Adipocyte (in vitro differentiated cells): Measurements from ENCODE around the gene TGDS.
A peak's percentile ranks its signal among the peaks of the same experiment; 100 is the strongest.

Source experiments
- DNase-seq: peaks from one replicate; pipeline ENCODE4 v3.0.0-alpha.2; 2015; ENCODE audit warnings: low read depth
- H3K27me3 ChIP-seq: replicated peaks from 2 replicates; pipeline ENCODE4 v1.7.0; 2013; ENCODE audit warnings: mild to moderate bottlenecking, low read length, moderate library complexity; ENCODE audit not compliant: control insufficient read depth, insufficient read depth
- H3K36me3 ChIP-seq: 2 replicates; pipeline ENCODE4 v1.7.0; 2013; ENCODE audit warnings: low read length, mild to moderate bottlenecking, moderate library complexity; ENCODE audit not compliant: control insufficient read depth, insufficient read depth, severe bottlenecking
- H3K4me1 ChIP-seq: 2 replicates; pipeline ENCODE4 v1.7.0; 2013; ENCODE audit warnings: mild to moderate bottlenecking, low read length, moderate library complexity; ENCODE audit not compliant: control insufficient read depth, insufficient read depth
- H3K4me3 ChIP-seq: 2 replicates; pipeline ENCODE4 v1.7.0; 2013; ENCODE audit warnings: mild to moderate bottlenecking, low read length, moderate library complexity
- H3K9ac ChIP-seq: 2 replicates; pipeline ENCODE4 v1.7.0; 2013; ENCODE audit warnings: mild to moderate bottlenecking, low read length, moderate library complexity
- H3K9me3 ChIP-seq: 2 replicates; pipeline ENCODE4 v1.7.0; 2013; ENCODE audit warnings: mild to moderate bottlenecking, low read length, moderate library complexity; ENCODE audit not compliant: control insufficient read depth

The TGDS gene

GRCh38 chr13:94598281-94598680 lies 2.3 kb upstream of the TGDS start:
- DNase-seq = no peak
- H3K9me3 ChIP-seq = no peaks in the 10 kb centered on the region
- H3K9ac ChIP-seq = no peak overlapping the region
- no peak overlapping the region for H3K4me3 ChIP-seq
- no peaks in the 10 kb centered on the region for H3K36me3 ChIP-seq
- H3K4me1 ChIP-seq = peaks cover 32% of the 10 kb centered on the region
- no peaks in the 10 kb centered on the region for H3K27me3 ChIP-seq

- no peak for DNase-seq
- H3K4me3 ChIP-seq = peak overlapping the region; percentile 100
- H3K36me3 ChIP-seq = peaks cover 11% of the 10 kb centered on the region
- no peaks in the 10 kb centered on the region for H3K27me3 ChIP-seq
- H3K4me1 ChIP-seq = peaks cover 22% of the 10 kb centered on the region
- H3K9me3 ChIP-seq = no peaks in the 10 kb centered on the region
- peak overlapping the region; percentile 99 for H3K9ac ChIP-seq
Measured at GRCh38 chr13:94596575-94596971, 621 bp upstream of the TGDS start.

- H3K9me3 ChIP-seq = no peaks in the 10 kb centered on the region
- H3K4me1 ChIP-seq = peaks cover 22% of the 10 kb centered on the region
- DNase-seq = peak; percentile 57
- peak overlapping the region; percentile 99 for H3K9ac ChIP-seq
- peak overlapping the region; percentile 100 for H3K4me3 ChIP-seq
- no peaks in the 10 kb centered on the region for H3K27me3 ChIP-seq
- peaks cover 24% of the 10 kb centered on the region for H3K36me3 ChIP-seq
Measured at GRCh38 chr13:94595001-94595949, 677 bp downstream of the TGDS start.

- Histone ChIP-seq H3K4me1 (peaks cover 22% of the 10 kb centered on the region), H3K27me3 (no peaks in the 10 kb centered on the region), H3K9me3 (no peaks in the 10 kb centered on the region), H3K9ac (no peak overlapping the region), H3K36me3 (peaks cover 52% of the 10 kb centered on the region), H3K4me3 (no peak overlapping the region)
- DNase-seq = no peak
Measured at GRCh38 chr13:94590744-94591143, 5.2 kb downstream of the TGDS start.

- H3K4me3 ChIP-seq = no peak overlapping the region
- no peak overlapping the region for H3K9ac ChIP-seq
- no peak for DNase-seq
- H3K9me3 ChIP-seq = no peaks in the 10 kb centered on the region
- peaks cover 13% of the 10 kb centered on the region for H3K4me1 ChIP-seq
- H3K36me3 ChIP-seq = peaks cover 60% of the 10 kb centered on the region
- H3K27me3 ChIP-seq = no peaks in the 10 kb centered on the region
Measured at GRCh38 chr13:94588541-94588940, 7.4 kb downstream of the TGDS start.

GRCh38 chr13:94586371-94586770 lies 9.6 kb downstream of the TGDS start:
- H3K36me3 ChIP-seq = peaks cover 69% of the 10 kb centered on the region
- H3K4me1 ChIP-seq = peaks cover 13% of the 10 kb centered on the region
- no peak overlapping the region for H3K4me3 ChIP-seq
- DNase-seq = no peak
- H3K9ac ChIP-seq = no peak overlapping the region
- H3K27me3 ChIP-seq = no peaks in the 10 kb centered on the region
- H3K9me3 ChIP-seq = no peaks in the 10 kb centered on the region

GRCh38 chr13:94585543-94586101 lies 10.3 kb downstream of the TGDS start:
- Histone ChIP-seq H3K27me3 (no peaks in the 10 kb centered on the region), H3K9me3 (no peaks in the 10 kb centered on the region), H3K4me3 (no peak overlapping the region), H3K9ac (no peak overlapping the region), H3K4me1 (peaks cover 13% of the 10 kb centered on the region), H3K36me3 (peaks cover 69% of the 10 kb centered on the region)
- DNase-seq = no peak

GRCh38 chr13:94583926-94584325 lies 12.0 kb downstream of the TGDS start:
- Histone ChIP-seq H3K4me1 (peaks cover 13% of the 10 kb centered on the region), H3K27me3 (no peaks in the 10 kb centered on the region), H3K9me3 (no peaks in the 10 kb centered on the region), H3K9ac (peak overlapping the region; percentile 13), H3K4me3 (no peak overlapping the region), H3K36me3 (peaks cover 72% of the 10 kb centered on the region)
- no peak for DNase-seq

GRCh38 chr13:94579063-94579462 lies 16.9 kb downstream of the TGDS start:
- Histone ChIP-seq H3K27me3 (no peaks in the 10 kb centered on the region), H3K9me3 (no peaks in the 10 kb centered on the region), H3K4me1 (peaks cover 7% of the 10 kb centered on the region), H3K36me3 (peaks cover 94% of the 10 kb centered on the region), H3K9ac (no peak overlapping the region), H3K4me3 (no peak overlapping the region)
- DNase-seq = no peak

GRCh38 chr13:94569615-94570014 lies 26.3 kb downstream of the TGDS start:
- peaks cover 46% of the 10 kb centered on the region for H3K36me3 ChIP-seq
- H3K9me3 ChIP-seq = no peaks in the 10 kb centered on the region
- H3K9ac ChIP-seq = no peak overlapping the region
- DNase-seq = no peak
- H3K4me1 ChIP-seq = no peaks in the 10 kb centered on the region
- no peak overlapping the region for H3K4me3 ChIP-seq
- H3K27me3 ChIP-seq = no peaks in the 10 kb centered on the region

- Histone ChIP-seq H3K9ac (no peak overlapping the region), H3K4me1 (no peaks in the 10 kb centered on the region), H3K9me3 (no peaks in the 10 kb centered on the region), H3K27me3 (no peaks in the 10 kb centered on the region), H3K36me3 (peaks cover 35% of the 10 kb centered on the region), H3K4me3 (no peak overlapping the region)
- no peak for DNase-seq
Measured at GRCh38 chr13:94568443-94568842, 27.5 kb downstream of the TGDS start.
